Fibroblast of the aortic adventitia (primary cell): ENCODE results near the gene SLC25A21. TPM values are rescaled to one million over a fixed set of nuclear protein-coding genes. Genes with fewer than 3 reads are reported as not detected.

Experiments used
- DNase-seq: peaks from one replicate; pipeline ENCODE4 v3.0.0-alpha.2; 2010; ENCODE audit warnings: low read depth
- H3K4me3 ChIP-seq: 2 replicates; pipeline ENCODE4 v1.5.1; 2011; ENCODE audit warnings: low read depth, mild to moderate bottlenecking, control low read depth, low read length, moderate library complexity
- total RNA-seq: library from RNA; depleted of rRNA; stranded (reverse); fragments of >200 nt; gene quantifications from 2 replicates; pipeline ENCODE4 v1.2.3, GENCODE V29; 2012; ENCODE audit warnings: low replicate concordance
- TF ChIP-seq, protein P1 (sequence below): IDR thresholded peaks from 2 replicates; pipeline ENCODE4 v1.5.1; 2011; ENCODE audit warnings: mild to moderate bottlenecking, low read length, control low read depth, inconsistent platforms; ENCODE audit not compliant: insufficient read depth

SLC25A21 gene
- total RNA-seq, 1 donor = 1.2 TPM

GRCh38 chr14:36768638-36769337, 403.6 kb downstream of the SLC25A21 start:
- no peak overlapping the region for H3K4me3 ChIP-seq
- TF ChIP-seq, protein P1, sequence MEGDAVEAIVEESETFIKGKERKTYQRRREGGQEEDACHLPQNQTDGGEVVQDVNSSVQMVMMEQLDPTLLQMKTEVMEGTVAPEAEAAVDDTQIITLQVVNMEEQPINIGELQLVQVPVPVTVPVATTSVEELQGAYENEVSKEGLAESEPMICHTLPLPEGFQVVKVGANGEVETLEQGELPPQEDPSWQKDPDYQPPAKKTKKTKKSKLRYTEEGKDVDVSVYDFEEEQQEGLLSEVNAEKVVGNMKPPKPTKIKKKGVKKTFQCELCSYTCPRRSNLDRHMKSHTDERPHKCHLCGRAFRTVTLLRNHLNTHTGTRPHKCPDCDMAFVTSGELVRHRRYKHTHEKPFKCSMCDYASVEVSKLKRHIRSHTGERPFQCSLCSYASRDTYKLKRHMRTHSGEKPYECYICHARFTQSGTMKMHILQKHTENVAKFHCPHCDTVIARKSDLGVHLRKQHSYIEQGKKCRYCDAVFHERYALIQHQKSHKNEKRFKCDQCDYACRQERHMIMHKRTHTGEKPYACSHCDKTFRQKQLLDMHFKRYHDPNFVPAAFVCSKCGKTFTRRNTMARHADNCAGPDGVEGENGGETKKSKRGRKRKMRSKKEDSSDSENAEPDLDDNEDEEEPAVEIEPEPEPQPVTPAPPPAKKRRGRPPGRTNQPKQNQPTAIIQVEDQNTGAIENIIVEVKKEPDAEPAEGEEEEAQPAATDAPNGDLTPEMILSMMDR = no peak
- no peak for DNase-seq

GRCh38 chr14:36767603-36768281, 404.7 kb downstream of the SLC25A21 start:
- TF ChIP-seq, protein P1 = no peak
- H3K4me3 ChIP-seq = no peak overlapping the region
- no peak for DNase-seq

GRCh38 chr14:36766974-36767373, 405.4 kb downstream of the SLC25A21 start:
- TF ChIP-seq, protein P1 = no peak
- DNase-seq = no peak
- no peak overlapping the region for H3K4me3 ChIP-seq

- H3K4me3 ChIP-seq = no peak overlapping the region
- DNase-seq = no peak
- TF ChIP-seq, protein P1 = no peak
These were observed 414.4 kb downstream of the SLC25A21 start for GRCh38 chr14:36757734-36758601.

DNA sequence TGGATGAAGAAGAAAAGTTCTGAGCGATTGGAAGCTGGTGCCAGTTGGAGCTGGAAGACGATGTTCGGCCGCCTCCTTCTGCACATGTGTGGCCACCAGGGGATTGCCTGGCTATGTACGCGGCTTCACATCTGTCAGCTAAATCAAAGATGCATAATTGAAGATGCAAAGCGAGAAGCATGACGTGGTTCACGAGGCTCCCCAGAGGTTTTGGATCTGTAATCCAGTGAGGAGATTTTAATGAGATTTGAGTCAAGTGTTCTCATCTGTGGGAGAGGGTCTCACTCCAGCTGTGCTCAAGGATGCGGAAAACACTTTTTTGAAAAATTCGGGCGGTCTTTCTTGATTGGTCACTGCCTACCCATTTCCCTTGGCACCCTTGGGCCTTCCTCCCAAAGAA, 416.2 kb downstream of the SLC25A21 start:
- TF ChIP-seq, protein P1 = no peak
- H3K4me3 ChIP-seq = no peak overlapping the region
- no peak for DNase-seq

DNA sequence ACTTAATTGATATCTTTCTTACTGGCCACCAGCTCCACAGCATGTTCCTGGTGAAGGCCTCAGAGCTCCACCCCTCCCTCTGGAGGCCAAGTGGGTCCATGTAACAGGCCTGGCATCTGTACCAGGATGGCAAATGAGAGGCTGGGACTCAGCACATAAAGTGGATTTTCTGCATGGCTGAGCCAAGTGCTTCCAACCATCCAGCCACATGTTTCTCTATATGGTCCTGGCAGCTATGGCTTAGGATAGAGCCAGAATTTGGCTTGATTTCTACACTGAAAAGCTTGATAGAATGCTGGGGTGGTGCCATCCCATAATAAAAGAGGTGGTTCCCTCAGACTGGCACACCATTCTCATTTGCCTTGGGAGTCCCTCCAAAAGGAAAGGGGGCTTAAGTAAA, 416.6 kb downstream of the SLC25A21 start:
- TF ChIP-seq, protein P1 = no peak
- H3K4me3 ChIP-seq = no peak overlapping the region
- DNase-seq = no peak
